Transverse colon (tissue), 4 donors: ENCODE measurements around the gene IFT81.
"Not testable (repeated sequence)": the region's sequence is repeated elsewhere in the genome, so short reads cannot be mapped to it uniquely, and the experiment has no call there.

Source experiments
- EP300 ChIP-seq: sonication (generic); formaldehyde crosslinking; IDR thresholded peaks from one replicate; pipeline ENCODE4 v1.6.1; 2017; ENCODE audit warnings: antibody characterized with exemption, low read depth
- POLR2A ChIP-seq: fragments of 450-650 bp; IDR thresholded peaks from one replicate; pipeline ENCODE4 v1.6.1; 2016; ENCODE audit warnings: antibody characterized with exemption, mild to moderate bottlenecking, moderate library complexity
- POLR2AphosphoS5 ChIP-seq, 3 donors: sonication (generic); formaldehyde crosslinking; IDR thresholded peaks; one replicate each; pipeline ENCODE4 v1.6.1; 2016; ENCODE audit warnings: antibody characterized with exemption in 3 of 3
- TF ChIP-seq, protein P1 (sequence below), 5 experiments: fragments of 200-600 bp in 3 of 5; fragments of 450-650 bp in 2 of 5; sonication (generic) in 3 of 5; IDR thresholded peaks; 1 replicate in 2 of 5; 2 replicates in 3 of 5; pipeline ENCODE4 v1.5.1; 2016 to 2017; ENCODE audit warnings: antibody characterized with exemption in 5 of 5, inconsistent platforms in 3 of 5, mild to moderate bottlenecking in 2 of 5, moderate library complexity in 1 of 5

DNA sequence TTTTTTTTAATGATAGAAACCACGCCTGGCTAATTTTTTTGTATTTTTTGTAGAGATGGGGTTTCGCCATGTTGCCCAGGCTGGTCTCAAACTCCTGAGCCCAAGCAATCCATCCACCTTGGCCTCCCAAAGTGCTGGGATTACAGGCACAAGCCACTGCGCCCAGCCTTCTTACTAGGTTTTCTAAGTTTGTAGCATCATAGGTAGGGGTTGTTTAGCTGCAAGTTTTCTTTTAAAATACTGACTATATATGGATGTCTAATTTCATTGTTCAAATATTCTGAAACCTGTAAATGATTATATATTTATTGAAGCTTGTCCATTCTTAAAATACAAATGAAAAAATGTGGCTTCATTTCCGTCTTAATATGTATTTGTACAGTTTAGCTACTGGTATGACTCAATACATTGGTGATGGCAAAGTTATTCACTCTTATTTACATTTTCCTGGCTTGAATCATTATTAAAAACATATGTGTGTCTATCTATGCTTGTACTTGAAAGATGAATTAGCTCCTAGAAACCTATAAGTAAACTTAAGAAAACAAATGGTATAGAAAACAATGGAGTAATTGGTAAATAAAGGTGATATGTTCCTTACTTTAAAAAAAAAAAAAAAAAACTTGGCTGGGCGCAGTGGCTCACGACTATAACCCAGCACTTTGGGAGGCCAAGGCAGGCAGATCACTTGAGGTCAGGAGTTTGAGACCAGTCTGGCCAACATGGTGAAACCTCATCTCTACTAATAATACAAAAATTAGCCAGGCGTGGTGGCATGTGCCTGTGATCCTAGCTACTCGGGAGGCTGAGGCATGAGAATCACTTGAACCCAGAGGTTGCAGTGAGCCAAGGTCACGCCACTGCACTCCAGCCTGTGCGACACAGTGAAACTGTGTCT is 87.7 kb downstream of the IFT81 start:
- TF ChIP-seq POLR2AphosphoS5 (IDR thresholded peaks at IDR 0.05); POLR2A; EP300: not testable (repeated sequence)
- TF ChIP-seq, protein P1, sequence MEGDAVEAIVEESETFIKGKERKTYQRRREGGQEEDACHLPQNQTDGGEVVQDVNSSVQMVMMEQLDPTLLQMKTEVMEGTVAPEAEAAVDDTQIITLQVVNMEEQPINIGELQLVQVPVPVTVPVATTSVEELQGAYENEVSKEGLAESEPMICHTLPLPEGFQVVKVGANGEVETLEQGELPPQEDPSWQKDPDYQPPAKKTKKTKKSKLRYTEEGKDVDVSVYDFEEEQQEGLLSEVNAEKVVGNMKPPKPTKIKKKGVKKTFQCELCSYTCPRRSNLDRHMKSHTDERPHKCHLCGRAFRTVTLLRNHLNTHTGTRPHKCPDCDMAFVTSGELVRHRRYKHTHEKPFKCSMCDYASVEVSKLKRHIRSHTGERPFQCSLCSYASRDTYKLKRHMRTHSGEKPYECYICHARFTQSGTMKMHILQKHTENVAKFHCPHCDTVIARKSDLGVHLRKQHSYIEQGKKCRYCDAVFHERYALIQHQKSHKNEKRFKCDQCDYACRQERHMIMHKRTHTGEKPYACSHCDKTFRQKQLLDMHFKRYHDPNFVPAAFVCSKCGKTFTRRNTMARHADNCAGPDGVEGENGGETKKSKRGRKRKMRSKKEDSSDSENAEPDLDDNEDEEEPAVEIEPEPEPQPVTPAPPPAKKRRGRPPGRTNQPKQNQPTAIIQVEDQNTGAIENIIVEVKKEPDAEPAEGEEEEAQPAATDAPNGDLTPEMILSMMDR (IDR thresholded peaks at IDR 0.05) = not testable (repeated sequence)
